Measurements from ENCODE around the gene MVP. TPM values are rescaled to one million over a fixed set of nuclear protein-coding genes. Genes with fewer than 3 reads are reported as not detected.

MVP gene
- total RNA-seq, 4 donors from 2014 or later: 54.0 to 133 (median 97.6) TPM

DNA sequence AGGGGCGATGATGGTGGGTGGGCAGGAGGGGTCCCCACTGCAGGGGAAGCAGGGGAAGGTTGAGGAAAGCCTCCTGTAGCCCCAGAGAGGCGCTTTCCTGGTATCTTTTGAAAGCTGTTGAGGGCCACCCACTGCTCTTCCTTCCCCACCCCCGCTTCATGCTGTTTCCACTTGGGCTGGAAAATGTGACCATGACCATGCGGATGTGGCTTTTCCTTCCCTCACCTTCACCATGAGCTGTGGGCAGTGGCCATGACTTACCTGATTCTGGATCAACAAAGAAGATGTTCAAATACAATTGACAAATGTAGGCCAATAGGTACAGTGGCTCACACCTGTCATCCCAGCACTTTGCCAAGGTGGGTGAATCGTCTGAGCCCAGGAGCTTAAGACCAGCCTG, 13.8 kb downstream of the MVP start:
- TF ChIP-seq, protein P1, sequence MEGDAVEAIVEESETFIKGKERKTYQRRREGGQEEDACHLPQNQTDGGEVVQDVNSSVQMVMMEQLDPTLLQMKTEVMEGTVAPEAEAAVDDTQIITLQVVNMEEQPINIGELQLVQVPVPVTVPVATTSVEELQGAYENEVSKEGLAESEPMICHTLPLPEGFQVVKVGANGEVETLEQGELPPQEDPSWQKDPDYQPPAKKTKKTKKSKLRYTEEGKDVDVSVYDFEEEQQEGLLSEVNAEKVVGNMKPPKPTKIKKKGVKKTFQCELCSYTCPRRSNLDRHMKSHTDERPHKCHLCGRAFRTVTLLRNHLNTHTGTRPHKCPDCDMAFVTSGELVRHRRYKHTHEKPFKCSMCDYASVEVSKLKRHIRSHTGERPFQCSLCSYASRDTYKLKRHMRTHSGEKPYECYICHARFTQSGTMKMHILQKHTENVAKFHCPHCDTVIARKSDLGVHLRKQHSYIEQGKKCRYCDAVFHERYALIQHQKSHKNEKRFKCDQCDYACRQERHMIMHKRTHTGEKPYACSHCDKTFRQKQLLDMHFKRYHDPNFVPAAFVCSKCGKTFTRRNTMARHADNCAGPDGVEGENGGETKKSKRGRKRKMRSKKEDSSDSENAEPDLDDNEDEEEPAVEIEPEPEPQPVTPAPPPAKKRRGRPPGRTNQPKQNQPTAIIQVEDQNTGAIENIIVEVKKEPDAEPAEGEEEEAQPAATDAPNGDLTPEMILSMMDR (IDR thresholded peaks at IDR 0.05): no peak
- no peak for TF ChIP-seq POLR2A (IDR thresholded peaks at IDR 0.05)
- Histone ChIP-seq H3K9me3 (no peaks in the 10 kb centered on the region), H3K27me3 (no peaks in the 10 kb centered on the region), H3K4me1 (peaks cover 0 to 21% (median 0%) of the 10 kb centered on the region in 3 donors), H3K4me3 (no peak overlapping the region), H3K27ac (no peak overlapping the region), H3K36me3 (peaks cover 26 to 95% (median 61%) of the 10 kb centered on the region in 3 donors)
- WGBS, 2 donors: 83 to 96% methylated on average over 4 to 5 of the region's 5 CpGs
- no peak for DNase-seq
- intact Hi-C loops (cut with DNase I): no loop called here

DNA sequence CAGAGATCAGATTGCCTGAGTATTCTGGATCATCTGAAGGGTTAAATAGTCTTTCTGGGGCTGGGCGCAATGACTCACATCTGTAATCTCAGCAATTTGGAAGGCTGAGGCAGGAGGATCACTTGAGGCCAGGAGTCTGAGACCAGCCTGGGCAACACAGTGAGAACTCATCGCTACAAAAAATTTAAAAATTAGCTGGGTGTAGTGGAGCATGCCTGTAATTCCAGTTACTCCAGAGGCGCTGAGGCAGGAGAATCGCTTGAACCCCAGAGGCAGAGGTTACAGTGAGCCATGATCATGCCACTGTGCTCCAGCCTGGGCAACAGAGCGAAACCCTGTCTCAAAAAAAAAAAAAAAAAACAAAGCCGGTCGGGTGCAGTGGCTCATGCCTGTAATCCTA, 15.7 kb downstream of the MVP start:
- no peak overlapping the region for H3K27ac ChIP-seq
- no peak overlapping the region for H3K4me3 ChIP-seq
- intact Hi-C loops (cut with DNase I): no loop called here
- H3K36me3 ChIP-seq: peaks cover 32 to 100% (median 61%) of the 10 kb centered on the region in 3 donors
- TF ChIP-seq POLR2A (IDR thresholded peaks at IDR 0.05): no peak
- TF ChIP-seq, protein P1 (IDR thresholded peaks at IDR 0.05): no peak
- WGBS, 2 donors: 87 to 89% methylated on average over 6 to 7 of the region's 7 CpGs
- DNase-seq: no peak
- H3K27me3 ChIP-seq: no peaks in the 10 kb centered on the region
- no peaks in the 10 kb centered on the region for H3K9me3 ChIP-seq
- H3K4me1 ChIP-seq: peaks cover 0 to 8% (median 0%) of the 10 kb centered on the region in 3 donors

DNA sequence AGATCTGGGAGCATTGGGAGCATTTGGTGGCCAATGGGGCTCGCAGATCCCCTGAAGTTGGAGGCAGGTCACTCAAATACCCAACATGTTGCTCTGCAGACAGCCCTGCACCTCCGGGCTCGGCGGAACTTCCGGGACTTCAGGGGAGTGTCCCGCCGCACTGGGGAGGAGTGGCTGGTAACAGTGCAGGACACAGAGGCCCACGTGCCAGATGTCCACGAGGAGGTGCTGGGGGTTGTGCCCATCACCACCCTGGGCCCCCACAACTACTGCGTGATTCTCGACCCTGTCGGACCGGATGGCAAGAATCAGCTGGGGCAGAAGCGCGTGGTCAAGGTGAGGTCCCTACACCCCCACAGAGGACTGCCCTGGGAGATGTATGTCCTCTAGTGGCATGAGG, 16.4 kb downstream of the MVP start:
- 81 to 89% methylated on average over 6 to 12 of the region's 15 CpGs for WGBS, 2 donors
- peaks cover 35 to 100% (median 66%) of the 10 kb centered on the region in 3 donors for H3K36me3 ChIP-seq

DNA sequence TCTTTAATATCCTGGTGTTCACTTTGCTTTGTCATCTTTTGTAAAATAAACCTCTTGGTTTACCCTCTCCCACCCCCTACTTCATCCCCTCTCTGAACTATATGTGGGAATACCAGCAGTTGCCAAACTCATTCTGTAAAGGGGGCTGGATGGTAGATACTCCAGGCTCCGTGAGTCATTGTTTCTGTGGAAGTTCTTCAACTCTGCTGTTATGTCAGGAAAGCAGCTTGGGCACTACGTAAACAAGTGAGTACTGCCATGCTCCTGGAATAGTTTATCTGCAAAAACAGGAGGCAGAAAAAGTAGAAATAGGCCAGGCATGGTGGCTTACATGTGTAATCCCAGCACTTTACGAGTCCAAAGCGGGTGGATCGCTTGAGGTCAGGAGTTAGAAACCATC, 17.6 kb downstream of the MVP start:
- DNase-seq: no peak
- Histone ChIP-seq H3K36me3 (peaks cover 38 to 100% (median 72%) of the 10 kb centered on the region in 3 donors), H3K27me3 (no peaks in the 10 kb centered on the region), H3K9me3 (no peaks in the 10 kb centered on the region), H3K4me3 (no peak overlapping the region), H3K27ac (no peak overlapping the region), H3K4me1 (no peaks in the 10 kb centered on the region)
- TF ChIP-seq, protein P1 (IDR thresholded peaks at IDR 0.05): no peak
- TF ChIP-seq POLR2A (IDR thresholded peaks at IDR 0.05): no peak
- intact Hi-C loops (cut with DNase I): no loop called here
- 96 to 99% methylated on average over 5 of the region's 5 CpGs for WGBS, 2 donors

More for the DNA sequence above, 16.4 kb downstream of the MVP start:
- Histone ChIP-seq H3K27me3 (no peaks in the 10 kb centered on the region), H3K4me3 (no peak overlapping the region), H3K9me3 (no peaks in the 10 kb centered on the region), H3K4me1 (peaks cover 0 to 1% (median 0%) of the 10 kb centered on the region in 3 donors), H3K27ac (no peak overlapping the region)
- TF ChIP-seq, protein P1 (IDR thresholded peaks at IDR 0.05): no peak
- no peak for TF ChIP-seq POLR2A (IDR thresholded peaks at IDR 0.05)
- intact Hi-C loops (cut with DNase I): no loop called here
- DNase-seq: no peak

DNA sequence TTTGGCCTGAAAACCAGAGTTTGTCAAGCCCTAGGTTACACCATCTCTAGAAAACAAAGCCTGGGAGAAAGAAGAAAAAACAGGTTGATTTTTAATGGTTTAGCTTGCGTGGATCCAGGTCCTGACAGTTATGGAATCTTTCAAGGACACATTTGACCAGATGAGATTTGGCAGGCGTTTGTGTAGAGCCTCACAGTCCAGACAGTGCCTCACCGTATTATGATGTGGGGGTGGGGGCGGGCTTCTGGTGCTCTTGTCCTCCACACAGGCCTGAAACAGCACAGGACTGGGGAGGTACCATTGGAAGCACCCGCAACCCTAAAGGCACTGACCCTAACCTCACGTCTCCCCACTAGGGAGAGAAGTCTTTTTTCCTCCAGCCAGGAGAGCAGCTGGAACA, 19.6 kb downstream of the MVP start:
- no peaks in the 10 kb centered on the region for H3K4me1 ChIP-seq
- TF ChIP-seq, protein P1 (IDR thresholded peaks at IDR 0.05): no peak
- TF ChIP-seq POLR2A (IDR thresholded peaks at IDR 0.05): no peak
- no peak overlapping the region for H3K4me3 ChIP-seq
- intact Hi-C loops (cut with DNase I): no loop called here
- H3K36me3 ChIP-seq: peaks cover 38 to 99% (median 63%) of the 10 kb centered on the region in 3 donors
- no peaks in the 10 kb centered on the region for H3K27me3 ChIP-seq
- DNase-seq: no peak
- WGBS, 2 donors: 82 to 87% methylated on average over 2 to 4 of the region's 6 CpGs
- no peaks in the 10 kb centered on the region for H3K9me3 ChIP-seq
- no peak overlapping the region for H3K27ac ChIP-seq
